ENCODE results near the gene MALSU1.

GRCh38 chr7:23276947-23277346 is 22.2 kb upstream of the MALSU1 start:
- no peak for TF ChIP-seq CTCF (IDR thresholded peaks at IDR 0.05)
- TF ChIP-seq POLR2A (IDR thresholded peaks at IDR 0.05) = no peak

Measured in body of pancreas (tissue), 4 donors.